NOMO-1 treated with DMSO at 0.1 percent for 48 hours (cell line): ENCODE measurements around the gene GATA1.

Source experiments
- DNase-seq: peaks from one replicate; lab custom pipeline; 2025; ENCODE audit not compliant: unreplicated experiment; lab: John Stamatoyannopoulos, UW

The GATA1 gene

GRCh38 chrX:48784726-48785125 lies 1.7 kb upstream of the GATA1 start:
- DNase-seq = no peak

DNA sequence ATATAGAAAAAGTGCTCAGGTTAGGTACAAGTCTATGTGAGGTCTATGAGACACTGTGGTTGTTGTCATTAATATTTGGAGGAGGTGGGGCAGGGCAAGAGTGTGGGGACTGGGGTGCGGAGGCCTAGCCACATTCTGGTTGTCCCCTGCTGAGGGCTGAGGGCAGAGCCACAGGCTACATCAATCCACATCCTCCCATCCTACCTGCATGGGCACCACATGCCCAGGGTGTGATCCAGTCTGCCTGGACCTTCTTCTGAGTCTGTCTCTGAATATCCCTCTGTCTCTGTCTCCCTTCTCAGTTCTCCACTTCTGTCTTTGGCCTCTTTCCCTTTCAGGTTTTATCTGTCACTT lies 1.2 kb upstream of the GATA1 start:
- no peak for DNase-seq

- no peak for DNase-seq
Observed at GRCh38 chrX:48785540-48786214, 713 bp upstream of the GATA1 start.

GRCh38 chrX:48786825-48787504 lies 575 bp downstream of the GATA1 start:
- no peak for DNase-seq

DNA sequence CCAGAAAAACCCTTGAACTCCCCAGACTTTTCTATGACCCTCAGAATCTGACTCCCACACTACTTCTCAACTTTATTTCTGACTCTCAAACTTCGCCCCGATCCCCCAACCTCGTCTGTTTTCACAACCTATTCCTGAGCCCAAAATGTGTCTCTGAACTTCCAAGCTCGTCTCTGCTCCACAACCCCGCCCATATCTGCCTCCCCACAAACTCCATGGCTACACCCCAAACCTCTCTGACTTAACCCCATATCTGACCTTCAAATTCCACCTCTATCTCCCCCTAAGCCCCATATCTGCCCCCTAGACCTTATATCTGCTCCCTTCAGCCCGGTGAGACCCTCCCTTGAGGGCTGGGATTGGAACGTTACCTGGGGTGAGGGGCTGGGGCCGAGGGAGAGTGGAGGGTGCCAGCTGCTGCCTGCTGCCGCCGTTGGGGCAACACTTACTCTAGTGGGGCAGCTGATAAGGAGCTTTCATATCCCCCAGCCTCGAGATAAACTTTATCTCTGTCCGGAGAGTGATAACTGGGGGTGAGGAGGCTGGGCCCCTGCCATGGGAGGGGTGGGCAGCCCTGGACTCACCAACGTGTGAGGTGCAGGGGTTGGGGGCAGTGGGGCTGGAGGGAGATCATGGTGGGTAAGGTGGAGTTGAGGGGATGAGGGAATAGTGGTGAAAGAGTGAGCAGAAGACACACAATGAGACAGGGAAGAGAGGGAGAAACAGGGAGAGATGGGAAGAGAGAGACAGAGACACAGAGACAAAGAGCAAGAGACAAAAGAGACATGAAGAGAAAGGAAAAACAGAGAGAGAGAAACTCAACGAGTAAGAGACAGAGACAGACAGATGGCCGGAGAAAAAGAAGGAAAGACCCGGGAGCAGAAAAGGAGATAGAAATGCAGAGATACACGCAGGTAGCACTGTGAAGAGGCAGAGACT lies 1.4 kb downstream of the GATA1 start:
- no peak for DNase-seq

GRCh38 chrX:48789366-48790220 lies 3.2 kb downstream of the GATA1 start:
- no peak for DNase-seq

- no peak for DNase-seq
Observed at GRCh38 chrX:48790477-48790876, 4.1 kb downstream of the GATA1 start.

DNA sequence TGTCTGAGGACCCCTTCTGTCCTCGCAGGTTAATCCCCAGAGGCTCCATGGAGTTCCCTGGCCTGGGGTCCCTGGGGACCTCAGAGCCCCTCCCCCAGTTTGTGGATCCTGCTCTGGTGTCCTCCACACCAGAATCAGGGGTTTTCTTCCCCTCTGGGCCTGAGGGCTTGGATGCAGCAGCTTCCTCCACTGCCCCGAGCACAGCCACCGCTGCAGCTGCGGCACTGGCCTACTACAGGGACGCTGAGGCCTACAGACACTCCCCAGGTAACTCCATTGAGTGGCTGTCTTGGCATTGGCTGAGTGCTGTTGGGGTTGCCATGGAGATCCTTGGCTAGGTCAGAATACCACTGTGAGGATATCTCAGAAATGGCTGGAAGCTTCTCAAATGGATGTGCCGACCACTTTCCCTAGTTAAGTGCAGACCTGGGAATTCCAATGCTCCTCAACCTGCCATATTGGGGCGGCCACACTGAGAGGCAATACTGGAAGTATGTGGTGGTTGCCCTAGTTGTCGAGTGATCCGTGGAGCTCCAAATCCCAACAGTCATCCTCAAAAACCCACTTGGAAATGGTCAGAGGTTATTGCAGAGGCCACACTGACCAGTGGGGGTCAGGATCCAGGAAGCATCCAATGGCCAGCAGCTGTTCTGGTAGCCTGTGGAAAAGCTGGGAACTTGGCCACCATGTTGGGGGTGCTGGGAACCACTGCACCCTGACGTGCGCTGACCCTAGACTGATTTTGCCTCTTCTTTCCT lies 4.9 kb downstream of the GATA1 start:
- DNase-seq = no peak

DNA sequence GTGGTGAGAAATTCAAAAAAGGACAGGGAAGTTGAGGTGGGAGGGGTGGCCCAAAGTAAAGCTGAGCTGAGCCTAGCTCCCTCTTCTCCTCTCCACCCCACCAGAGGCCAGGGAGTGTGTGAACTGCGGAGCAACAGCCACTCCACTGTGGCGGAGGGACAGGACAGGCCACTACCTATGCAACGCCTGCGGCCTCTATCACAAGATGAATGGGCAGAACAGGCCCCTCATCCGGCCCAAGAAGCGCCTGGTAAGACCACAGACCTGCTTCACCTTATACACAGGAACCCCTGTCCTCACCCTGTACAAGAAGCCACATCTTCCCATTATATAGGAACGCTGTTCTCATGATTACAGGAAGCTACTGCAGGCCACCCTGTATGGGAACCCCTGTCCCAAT lies 5.8 kb downstream of the GATA1 start:
- no peak for DNase-seq

DNA sequence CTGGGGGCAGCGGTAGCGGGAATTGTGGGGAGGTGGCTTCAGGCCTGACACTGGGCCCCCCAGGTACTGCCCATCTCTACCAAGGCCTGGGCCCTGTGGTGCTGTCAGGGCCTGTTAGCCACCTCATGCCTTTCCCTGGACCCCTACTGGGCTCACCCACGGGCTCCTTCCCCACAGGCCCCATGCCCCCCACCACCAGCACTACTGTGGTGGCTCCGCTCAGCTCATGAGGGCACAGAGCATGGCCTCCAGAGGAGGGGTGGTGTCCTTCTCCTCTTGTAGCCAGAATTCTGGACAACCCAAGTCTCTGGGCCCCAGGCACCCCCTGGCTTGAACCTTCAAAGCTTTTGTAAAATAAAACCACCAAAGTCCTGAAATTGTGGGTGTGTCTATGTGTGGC lies 7.5 kb downstream of the GATA1 start:
- DNase-seq = no peak

DNA sequence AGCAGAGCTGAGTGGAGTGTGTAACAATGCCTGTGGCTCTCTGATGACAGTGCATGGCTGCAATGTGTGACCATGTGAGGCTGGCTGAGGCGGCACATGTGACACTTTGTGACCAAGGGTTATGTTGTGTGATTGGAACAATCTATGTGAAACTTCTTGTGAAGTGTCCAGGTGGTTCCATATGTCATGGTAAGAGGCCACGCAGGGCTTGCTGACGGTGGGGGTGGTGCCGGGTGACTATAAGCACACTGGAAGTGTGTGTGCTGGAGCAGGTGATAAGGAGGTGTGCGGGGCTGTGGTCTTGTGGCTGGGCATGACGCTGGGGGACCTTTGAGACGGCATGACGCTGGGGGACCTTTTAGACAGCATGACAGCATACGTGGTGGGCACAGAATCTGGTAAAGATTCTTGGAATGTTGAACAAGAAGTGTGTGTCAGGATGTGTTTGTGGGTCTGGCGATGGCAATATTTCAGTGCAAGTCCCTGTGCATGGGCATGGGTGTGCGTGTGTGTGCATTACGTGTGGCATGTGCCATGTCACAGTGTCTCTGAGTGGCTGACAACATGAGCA lies 8.0 kb downstream of the GATA1 start:
- DNase-seq = no peak

GRCh38 chrX:48794911-48795515 lies 8.6 kb downstream of the GATA1 start:
- DNase-seq = no peak

DNA sequence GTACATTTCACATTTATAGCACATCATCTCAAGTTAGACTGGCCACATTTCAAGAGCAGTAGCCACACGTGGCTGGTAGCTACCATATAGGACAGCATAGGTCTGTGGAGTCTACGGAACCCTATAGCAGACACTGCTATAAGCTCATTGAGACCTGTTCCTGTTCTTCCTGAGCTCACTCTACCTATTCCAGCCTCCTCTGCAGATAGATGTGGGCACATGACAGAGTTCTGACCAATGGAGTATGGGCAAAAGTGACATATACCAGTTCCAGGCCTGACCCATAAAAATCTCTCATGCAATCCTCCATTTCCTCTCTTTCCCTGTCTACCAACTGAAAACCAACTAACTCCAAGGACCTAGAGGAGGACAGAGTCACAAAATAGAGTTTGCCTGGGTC lies 11.9 kb downstream of the GATA1 start:
- DNase-seq = no peak

GRCh38 chrX:48800574-48801279 lies 14.3 kb downstream of the GATA1 start:
- DNase-seq = no peak

DNA sequence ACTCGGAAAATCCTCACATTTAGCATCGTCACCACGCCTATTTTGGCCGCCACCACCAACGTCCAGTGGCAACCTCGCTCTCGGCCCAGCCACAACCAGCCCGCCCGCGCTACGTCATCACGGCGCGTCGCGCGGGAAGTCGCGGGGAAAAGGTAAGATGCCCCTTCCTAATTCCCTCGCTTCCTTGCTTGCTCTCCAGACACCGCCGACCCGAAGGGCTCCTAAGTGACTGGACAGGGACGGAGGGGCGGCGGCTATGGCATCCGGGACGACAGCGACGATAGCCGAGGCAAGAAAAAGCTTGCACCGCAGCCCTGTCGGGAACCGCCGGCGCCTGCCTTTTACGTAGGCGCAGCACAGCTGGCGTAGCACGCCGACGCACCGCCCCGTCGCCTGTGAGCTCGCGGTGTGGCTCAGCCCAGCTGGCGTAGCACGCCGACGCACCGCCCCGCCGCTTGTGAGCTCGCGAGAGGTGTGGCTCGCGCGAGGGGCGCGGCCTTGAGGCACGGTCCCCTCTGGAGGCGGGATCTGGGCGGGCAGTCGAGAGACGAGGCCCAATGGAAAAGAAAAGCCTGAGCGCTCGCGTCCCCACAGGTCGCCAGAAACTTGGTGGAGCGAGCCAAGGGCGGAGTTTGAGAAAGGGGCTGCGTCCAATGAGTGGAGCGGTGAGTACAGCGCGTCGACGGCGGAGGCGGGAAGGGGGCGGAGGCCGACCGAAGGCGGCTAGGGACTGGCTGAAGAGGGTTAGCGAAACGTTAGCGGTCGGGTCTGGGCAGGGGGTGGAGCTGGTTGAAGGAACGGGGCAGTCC lies 15.1 kb downstream of the GATA1 start, which contains the start of gene HDAC6:
HDAC6 (plus strand) TSS at position 788 of the 809 bp plus-strand sequence. CDS start 626 bp downstream, outside the sequence.
- peak; percentile 95 for DNase-seq

DNA sequence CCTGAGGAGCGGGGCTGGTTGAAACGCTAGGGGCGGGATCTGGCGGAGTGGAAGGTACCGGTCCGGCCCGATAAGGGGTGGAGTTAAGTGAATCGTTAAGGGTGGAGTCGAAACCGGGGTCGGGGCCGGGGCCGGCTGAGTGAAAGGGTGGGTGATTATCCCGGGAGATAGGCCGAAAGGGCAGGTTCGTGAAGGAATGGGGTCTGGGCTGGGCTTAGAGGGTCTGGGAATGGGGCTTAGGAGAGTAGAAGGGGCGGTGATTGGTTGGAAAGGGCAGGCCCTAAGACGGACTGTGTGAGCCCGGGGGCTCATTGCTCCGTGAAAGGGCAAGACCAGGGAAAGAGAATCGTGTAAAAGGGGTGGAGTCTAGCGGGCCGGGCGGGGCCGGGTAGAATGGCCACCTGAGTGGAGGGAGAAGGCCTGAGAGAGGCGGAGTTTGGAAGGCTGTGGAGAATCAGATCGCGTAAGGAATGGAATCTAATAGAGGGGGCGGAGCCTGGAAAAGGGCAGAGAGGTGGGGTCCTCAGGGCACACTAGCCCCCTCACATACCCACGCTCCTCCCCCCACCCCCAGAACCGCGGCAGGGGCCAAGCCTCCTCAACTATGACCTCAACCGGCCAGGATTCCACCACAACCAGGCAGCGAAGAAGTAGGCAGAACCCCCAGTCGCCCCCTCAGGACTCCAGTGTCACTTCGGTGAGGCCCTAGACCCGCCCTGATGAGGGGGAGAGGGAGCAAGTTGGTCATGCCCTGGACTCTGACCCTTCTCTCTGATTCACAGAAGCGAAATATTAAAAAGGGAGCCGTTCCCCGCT lies 15.9 kb downstream of the GATA1 start:
- DNase-seq = peak; percentile 76

DNA sequence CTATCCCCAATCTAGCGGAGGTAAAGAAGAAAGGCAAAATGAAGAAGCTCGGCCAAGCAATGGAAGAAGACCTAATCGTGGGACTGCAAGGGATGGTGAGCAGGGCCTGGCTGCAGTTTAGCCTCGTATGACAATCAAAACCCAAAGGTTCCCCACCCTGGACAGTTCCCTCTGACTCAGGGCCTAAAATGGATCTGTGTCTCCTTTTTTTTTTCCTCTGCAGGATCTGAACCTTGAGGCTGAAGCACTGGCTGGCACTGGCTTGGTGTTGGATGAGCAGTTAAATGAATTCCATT lies 16.5 kb downstream of the GATA1 start:
- DNase-seq = no peak
